ENCODE data around the gene COL24A1. TPM values are rescaled to one million over a fixed set of nuclear protein-coding genes. Genes with fewer than 3 reads are reported as not detected.
A peak's percentile ranks its signal among the peaks of the same experiment; 100 is the strongest.
"Not testable (repeated sequence)": the region's sequence is repeated elsewhere in the genome, so short reads cannot be mapped to it uniquely, and the experiment has no call there.

The COL24A1 gene
- total and polyA plus RNA-seq, 2 experiments from 2014 or later, result 0.32 to 0.54 TPM

- no peak overlapping the region for H3K27ac ChIP-seq
- no peaks in the 10 kb centered on the region for H3K36me3 ChIP-seq
- H3K4me1 ChIP-seq (ENCODE audit: low read depth), result no peaks in the 10 kb centered on the region
- TF ChIP-seq CTCF (IDR thresholded peaks at IDR 0.05; ENCODE audit: low read depth, low read length), result no peak
- DNase-seq (ENCODE audit: low read depth in 1 of 2, low spot score in 1 of 2), result no peak
- no peaks in the 10 kb centered on the region for H3K27me3 ChIP-seq
- H3K4me3 ChIP-seq, result no peak overlapping the region
- H3K9me3 ChIP-seq (ENCODE audit: low read depth), result no peaks in the 10 kb centered on the region
Observed at GRCh38 chr1:86100401-86100800, 56.2 kb downstream of the COL24A1 start.

DNA sequence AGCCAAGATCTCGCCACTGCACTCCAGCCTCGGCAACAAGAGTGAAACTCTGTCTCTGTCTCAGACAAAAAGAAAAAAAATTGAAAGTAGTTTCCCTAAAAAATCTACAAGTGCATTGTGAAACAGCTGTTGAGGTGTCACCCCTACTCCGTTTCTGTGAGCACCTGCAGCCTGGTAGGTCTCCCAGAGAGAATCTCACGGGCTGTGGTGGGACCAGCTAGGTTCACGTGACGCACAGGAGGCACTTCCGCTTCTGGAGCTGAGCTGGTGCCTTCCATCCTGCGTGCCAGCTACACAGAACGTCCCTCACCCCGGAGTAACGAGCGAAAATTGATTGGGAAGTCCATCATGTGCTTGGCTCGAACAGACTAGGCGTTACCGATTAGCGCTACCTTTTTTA lies 66.8 kb downstream of the COL24A1 start:
- Histone ChIP-seq H3K27me3 (no peaks in the 10 kb centered on the region), H3K4me3 (no peak overlapping the region), H3K4me1 (ENCODE audit: low read depth) (no peaks in the 10 kb centered on the region), H3K36me3 (no peaks in the 10 kb centered on the region), H3K27ac (no peak overlapping the region), H3K9me3 (ENCODE audit: low read depth) (no peaks in the 10 kb centered on the region)
- no peak for TF ChIP-seq CTCF (IDR thresholded peaks at IDR 0.05; ENCODE audit: low read depth, low read length)
- no peak for DNase-seq (ENCODE audit: low read depth in 1 of 2, low spot score in 1 of 2)

DNA sequence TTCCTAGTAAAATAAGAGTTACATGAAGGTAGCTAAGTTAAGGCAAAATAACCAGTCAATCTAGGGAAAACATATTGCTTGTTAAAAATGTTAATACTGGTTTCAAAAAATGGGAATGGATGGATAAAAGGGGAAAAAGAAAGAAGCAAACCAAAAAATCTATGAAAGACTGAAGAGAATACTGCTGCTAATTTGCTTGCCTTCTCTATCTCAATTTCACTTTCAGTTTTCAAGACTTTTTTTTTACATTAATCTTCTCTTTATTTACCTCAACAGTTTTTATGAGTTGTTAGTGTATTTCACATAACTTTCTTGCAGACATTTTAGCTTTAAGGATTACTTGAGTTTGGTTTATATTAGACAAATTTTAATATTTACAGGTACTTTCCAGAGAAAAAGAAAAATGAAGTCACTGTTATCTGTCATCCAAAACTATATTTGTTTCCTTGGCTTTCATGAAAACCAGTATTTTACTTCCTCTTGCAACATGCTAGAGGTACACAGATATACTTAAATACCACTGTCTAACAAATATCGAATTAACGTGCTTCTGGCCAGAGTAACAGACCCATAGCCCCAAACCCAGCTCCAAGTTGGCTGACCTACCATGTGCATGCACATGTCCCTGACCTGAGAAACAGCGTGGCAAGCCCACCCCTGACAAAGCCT lies 70.7 kb downstream of the COL24A1 start:
- H3K4me1 ChIP-seq (ENCODE audit: low read depth), result no peaks in the 10 kb centered on the region
- no peaks in the 10 kb centered on the region for H3K36me3 ChIP-seq
- H3K4me3 ChIP-seq, result no peak overlapping the region
- TF ChIP-seq CTCF (IDR thresholded peaks at IDR 0.05; ENCODE audit: low read depth, low read length), result no peak
- DNase-seq (ENCODE audit: low read depth in 1 of 2, low spot score in 1 of 2), result no peak
- H3K27ac ChIP-seq, result no peak overlapping the region
- H3K9me3 ChIP-seq (ENCODE audit: low read depth), result no peaks in the 10 kb centered on the region
- H3K27me3 ChIP-seq, result no peaks in the 10 kb centered on the region

GRCh38 chr1:86084998-86085397 lies 71.6 kb downstream of the COL24A1 start:
- Histone ChIP-seq H3K4me3 (no peak overlapping the region), H3K27ac (no peak overlapping the region), H3K27me3 (no peaks in the 10 kb centered on the region), H3K4me1 (ENCODE audit: low read depth) (no peaks in the 10 kb centered on the region), H3K9me3 (ENCODE audit: low read depth) (no peaks in the 10 kb centered on the region), H3K36me3 (no peaks in the 10 kb centered on the region)
- no peak for DNase-seq (ENCODE audit: low read depth in 1 of 2, low spot score in 1 of 2)
- TF ChIP-seq CTCF (IDR thresholded peaks at IDR 0.05; ENCODE audit: low read depth, low read length), result no peak

DNA sequence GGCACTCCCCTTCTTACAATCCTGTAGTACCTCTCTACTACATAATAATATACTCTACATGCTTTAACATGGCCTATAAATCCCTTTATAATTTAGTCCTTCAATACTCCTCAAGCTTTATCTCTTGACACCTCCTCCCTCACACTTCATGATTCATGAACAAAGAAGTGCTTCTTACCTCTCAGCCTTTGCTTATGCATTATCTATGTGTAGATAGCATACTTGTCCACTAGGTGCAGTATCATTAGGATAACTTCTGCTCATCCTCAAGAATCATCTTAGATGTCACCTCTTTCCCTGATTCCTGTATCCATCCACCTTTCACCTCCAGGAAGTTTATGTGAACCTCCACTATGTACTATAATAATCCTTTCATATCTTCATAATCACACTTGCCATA lies 74.4 kb downstream of the COL24A1 start:
- Histone ChIP-seq H3K4me1 (ENCODE audit: low read depth) (no peaks in the 10 kb centered on the region), H3K4me3 (no peak overlapping the region), H3K27ac (no peak overlapping the region), H3K36me3 (no peaks in the 10 kb centered on the region), H3K9me3 (ENCODE audit: low read depth) (no peaks in the 10 kb centered on the region), H3K27me3 (no peaks in the 10 kb centered on the region)
- peak; percentile 7 for TF ChIP-seq CTCF (IDR thresholded peaks at IDR 0.05; ENCODE audit: low read depth, low read length)
- no peak for DNase-seq (ENCODE audit: low read depth in 1 of 2, low spot score in 1 of 2)

GRCh38 chr1:86072474-86072873 lies 84.1 kb downstream of the COL24A1 start:
- H3K27me3 ChIP-seq; H3K27ac ChIP-seq; DNase-seq (ENCODE audit: low read depth in 1 of 2, low spot score in 1 of 2); H3K4me1 ChIP-seq (ENCODE audit: low read depth); H3K4me3 ChIP-seq; H3K36me3 ChIP-seq; H3K9me3 ChIP-seq (ENCODE audit: low read depth): not testable (repeated sequence)

- not testable (repeated sequence) for H3K27ac ChIP-seq; DNase-seq (ENCODE audit: low read depth in 1 of 2, low spot score in 1 of 2); H3K4me1 ChIP-seq (ENCODE audit: low read depth); H3K9me3 ChIP-seq (ENCODE audit: low read depth); H3K27me3 ChIP-seq; H3K36me3 ChIP-seq; H3K4me3 ChIP-seq
Observed at GRCh38 chr1:86071870-86072269, 84.7 kb downstream of the COL24A1 start.
